ENCODE measurements around the gene DNAJA4.
A peak's percentile ranks its signal among the peaks of the same experiment; 100 is the strongest.

The DNAJA4 gene

DNA sequence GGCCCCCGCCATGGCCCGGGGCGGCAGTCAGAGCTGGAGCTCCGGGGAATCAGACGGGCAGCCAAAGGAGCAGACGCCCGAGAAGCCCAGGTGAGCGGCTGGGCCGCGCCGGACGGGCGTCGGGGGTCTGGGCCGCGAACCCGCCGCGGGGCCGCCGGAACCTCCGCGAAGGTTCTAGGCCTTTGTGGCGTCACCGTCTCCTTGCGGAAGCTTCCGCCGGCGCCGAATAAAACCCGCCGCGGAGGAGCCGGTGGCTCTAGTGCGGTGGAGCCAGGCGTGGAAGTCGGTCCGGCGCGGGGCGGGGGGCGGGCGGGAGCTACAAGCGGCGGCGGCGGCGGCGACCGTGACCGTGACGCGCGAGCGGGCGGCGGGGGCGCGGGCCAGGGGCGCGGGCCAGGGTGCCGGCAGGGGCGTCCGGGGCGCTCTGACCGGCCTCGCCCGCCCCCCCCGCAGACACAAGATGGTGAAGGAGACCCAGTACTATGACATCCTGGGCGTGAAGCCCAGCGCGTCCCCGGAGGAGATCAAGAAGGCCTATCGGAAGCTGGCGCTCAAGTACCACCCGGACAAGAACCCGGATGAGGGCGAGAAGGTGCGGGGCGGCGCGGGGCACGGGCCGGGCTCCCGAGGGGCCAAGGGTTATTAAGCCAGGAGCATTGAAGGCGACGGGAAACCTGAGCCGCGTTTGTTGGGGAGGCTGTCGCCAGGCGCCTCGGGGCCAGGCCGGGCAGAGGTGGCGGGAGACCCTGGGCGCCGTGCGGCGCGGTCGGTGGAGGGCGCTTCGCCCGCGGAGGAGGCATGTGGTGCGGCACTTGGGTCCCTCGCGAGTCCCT lies at the start of gene DNAJA4:
DNAJA4 (plus strand) TSS at position 259 of the 833 bp plus-strand sequence; CDS start at position 461, 202 bp downstream.
- no peak for DNase-seq

DNA sequence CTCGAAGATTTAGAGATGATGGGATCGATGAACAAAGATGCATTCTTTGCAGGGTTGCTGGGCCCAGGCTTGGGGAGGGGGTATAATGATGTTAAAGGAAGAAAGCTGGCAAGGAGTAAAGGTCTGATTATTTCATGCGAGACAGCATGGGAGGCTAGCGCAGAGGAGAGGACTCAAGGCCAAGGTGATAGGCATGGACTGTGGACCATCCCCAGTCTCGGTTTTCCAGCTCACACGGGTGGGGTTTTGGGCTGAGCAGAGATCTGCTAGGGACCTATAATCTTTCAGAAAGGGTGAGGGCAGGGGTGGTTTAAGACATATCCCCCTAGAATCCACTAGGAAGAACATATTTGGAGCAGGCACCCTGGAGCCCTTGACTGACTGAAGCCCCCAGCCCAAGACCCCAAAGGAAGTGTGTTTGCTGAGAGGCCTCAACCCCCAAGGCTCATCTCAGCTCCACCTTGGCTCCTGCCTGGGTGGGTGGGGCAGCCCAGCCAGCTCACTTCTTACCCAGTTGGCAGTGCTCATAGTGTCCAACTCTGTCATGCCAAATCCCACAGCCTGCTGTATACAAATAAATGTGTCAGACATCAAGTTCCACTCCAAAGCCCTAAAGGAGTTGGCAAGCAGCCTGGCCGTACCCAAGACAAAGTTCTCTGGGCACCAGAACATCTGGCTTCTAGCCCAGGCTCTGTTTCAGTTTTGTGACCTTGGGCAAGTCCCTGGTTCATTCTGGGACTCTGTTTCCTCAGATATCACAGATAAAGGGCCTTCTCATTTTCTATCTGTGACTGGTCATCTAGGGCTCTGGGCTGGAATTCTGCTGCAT lies 47.9 kb upstream of the DNAJA4 start:
- DNase-seq = no peak

DNA sequence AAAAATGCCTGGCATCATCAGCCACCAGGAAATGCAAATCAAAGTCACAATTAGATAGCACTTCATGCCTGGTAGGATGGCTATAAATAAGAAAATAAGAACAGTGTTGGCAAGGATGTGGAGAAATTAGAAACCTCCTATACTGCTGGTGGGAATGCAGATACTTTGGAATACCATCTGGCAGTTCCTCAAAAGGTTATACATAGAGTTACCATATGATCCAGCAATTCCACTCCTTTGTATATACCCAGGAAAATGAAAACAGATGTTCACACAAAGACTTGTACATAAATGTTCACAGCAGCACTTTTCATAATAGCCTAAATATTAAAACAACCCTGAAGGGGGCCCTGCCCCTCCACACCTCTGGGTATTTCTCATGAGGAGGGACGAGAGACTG lies 43.6 kb upstream of the DNAJA4 start:
- no peak for DNase-seq

GRCh38 chr15:78222745-78223395 lies 41.5 kb upstream of the DNAJA4 start:
- DNase-seq = no peak

- no peak for DNase-seq
These were observed 40.9 kb upstream of the DNAJA4 start for GRCh38 chr15:78223396-78224022.

- no peak for DNase-seq
These were observed 40.3 kb upstream of the DNAJA4 start for GRCh38 chr15:78224023-78224411.

DNA sequence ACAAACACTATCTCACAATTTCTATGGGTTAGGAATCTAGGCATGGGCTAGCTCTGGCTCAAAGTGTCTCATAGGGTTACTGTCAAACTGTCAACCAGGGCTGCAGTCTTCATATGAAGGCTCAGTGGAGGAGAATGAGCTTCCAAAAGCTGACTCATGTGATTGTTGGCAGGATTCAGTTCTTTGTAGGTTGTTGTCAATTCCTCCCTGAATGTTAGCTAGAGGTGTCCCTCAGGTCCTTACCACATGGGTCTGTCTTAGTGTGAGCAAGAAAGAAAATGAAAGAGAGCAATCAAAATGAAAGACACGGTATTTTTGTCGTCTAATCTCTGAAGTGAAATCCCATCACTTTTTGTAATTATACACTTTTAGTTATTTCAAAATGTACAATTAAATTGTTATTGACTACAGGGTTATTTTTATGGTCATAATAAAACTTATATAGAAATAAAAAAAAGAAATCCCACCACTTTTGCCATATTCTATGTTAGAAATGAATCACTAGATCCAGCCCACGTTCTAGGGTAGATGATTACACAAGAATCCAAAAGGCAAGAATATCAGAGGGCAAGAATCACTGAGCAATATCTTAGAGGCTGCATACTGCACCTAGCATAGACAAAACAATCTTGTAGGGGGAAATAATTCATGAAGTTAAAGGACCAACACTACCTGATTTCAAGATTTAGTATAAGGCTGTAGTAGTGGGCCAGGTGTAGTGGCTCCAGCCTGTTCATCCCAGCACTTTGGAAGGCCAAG lies 38.4 kb upstream of the DNAJA4 start:
- DNase-seq = no peak

GRCh38 chr15:78228356-78228996 lies 35.9 kb upstream of the DNAJA4 start:
- no peak for DNase-seq

DNA sequence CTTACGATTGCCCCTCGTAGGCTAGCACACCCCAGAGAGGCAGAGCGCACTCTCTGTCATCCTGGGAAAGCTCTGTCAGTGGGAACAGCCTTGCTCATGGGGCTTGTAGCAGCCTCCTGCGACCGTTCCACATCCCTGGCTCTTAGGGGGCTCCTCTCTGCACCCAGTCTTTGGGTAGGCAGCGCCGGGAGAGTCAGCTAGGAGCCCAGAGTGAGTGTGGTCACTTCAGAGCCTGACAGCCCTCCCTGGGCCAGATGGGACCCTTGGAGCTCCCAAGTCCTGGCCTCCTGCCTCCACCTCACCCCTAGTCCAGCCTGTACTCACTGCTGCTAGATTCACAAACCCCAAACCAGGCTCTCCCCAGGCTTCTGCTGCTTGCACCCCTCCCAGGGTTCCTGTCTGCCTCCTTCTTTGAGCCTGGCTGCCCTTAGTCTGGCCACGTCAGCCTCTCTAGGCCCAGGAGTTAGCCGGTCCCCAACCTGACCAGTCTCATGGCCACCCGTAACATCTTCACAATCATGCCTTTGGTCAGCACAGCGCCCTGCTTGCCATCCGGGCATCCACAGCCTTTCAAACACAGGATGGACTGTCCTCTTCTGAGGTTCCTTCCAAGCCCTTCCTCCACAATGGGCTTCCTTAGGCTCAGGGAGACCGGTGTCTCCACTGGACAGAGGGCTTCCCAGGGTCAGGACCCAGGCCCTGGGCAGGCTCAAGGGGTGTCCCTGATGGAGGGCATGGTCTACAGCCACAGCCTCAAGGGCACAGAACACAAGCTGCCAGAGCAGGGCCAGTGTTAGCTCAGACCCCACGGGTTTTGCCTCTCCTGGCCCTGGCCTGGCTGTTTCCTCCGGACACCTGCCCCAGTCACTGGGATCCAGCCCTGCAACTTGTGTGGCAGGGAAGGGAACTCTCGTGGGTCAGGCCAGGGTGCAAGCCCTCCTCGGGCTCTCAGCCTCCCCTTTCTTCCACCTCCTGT lies 34.6 kb upstream of the DNAJA4 start:
- no peak for DNase-seq

DNA sequence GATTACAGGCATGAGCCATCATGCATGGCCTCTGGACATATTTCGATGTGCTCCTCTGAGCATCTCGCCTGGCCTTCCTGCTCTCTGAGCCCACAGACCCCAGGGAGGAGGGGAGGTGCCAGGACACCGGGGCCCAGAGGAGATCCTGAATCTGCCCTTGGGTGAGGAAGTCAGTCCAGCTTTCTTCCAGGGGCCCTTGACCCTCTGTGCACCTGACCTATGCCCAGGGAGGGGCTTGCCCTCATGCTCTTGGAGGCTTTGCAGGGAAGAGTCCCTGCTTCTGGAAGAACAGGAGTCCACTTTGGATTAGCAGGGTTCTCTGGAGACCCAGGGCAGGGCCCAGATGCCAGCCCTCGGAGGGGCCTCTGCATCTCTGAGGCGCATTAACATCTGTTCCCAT lies 31.4 kb upstream of the DNAJA4 start:
- DNase-seq = no peak

- DNase-seq = no peak
These were observed 30.9 kb upstream of the DNAJA4 start for GRCh38 chr15:78233496-78233895.

DNA sequence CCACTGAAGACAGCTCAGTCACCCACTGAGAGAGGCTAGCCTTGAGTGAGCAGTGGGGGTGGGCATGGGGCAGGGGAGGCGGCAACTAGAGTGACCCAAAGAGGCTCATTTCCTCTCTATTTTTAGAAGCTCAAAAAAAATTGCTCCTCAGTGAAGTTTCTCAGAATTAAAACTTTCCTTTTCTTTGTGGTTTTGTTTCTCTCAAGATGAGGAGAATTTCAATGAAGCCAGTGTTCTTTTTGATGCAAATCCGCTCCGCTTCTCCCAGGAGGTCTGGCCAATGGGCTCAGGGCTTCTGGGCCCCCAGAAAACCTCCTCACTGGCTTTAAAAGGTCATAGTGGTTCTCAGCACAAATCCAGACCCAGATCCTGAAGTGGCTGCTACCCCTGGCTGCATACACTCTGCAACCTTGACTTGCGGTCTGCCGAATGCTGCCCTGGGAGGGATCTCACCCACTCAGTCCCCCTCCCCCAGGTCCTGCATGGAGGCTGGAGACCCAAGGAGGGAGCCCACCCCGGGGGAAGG lies 29.8 kb upstream of the DNAJA4 start, which contains the start of gene ACSBG1:
ACSBG1 (minus strand) TSS at position 51 of the 526 bp plus-strand sequence. CDS start 64 bp downstream, outside the sequence.
- no peak for DNase-seq

GRCh38 chr15:78236491-78236890 lies 27.9 kb upstream of the DNAJA4 start:
- DNase-seq = no peak

- DNase-seq = no peak
These were observed 27.2 kb upstream of the DNAJA4 start for GRCh38 chr15:78237146-78237545.

DNA sequence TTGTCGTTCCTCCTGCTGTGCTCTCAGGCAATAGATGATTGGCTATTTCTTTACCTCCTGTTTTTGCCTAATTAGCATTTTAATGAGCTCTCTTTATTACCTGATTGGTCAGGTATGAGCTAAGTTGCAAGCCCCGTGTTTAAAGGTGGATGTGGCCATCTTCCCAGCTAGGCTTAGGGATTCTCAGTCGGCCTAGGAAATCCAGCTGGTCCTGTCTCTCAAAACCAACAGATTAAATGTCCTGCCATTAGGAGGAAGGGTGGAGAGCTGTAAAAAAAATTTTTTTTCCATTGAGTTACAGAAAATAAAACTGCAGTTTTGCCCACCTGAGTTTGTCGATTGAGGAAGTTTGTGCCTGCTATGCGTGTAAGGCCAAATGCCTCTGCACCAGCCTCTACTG lies 24.6 kb upstream of the DNAJA4 start:
- no peak for DNase-seq

DNA sequence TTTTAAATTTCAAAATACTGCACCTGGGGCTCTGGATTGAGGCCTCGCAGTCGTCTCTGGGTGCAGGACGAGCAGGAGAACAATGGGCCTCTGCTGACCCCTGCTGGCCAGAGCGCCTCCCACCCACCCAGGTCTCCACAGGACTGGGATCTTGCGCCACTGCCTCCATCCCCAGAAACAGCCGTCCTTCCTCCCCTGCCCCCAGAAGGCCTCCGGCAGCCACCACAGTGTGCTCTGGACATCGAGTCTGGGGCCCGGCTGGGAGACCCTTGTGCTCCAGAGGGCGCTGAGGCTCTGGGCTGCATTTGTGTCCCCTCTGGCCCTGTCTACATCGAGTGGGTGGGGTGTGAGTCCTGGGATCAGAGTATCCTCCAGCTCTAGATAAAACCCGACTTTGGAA lies 23.3 kb upstream of the DNAJA4 start:
- DNase-seq = peak; percentile 88

DNA sequence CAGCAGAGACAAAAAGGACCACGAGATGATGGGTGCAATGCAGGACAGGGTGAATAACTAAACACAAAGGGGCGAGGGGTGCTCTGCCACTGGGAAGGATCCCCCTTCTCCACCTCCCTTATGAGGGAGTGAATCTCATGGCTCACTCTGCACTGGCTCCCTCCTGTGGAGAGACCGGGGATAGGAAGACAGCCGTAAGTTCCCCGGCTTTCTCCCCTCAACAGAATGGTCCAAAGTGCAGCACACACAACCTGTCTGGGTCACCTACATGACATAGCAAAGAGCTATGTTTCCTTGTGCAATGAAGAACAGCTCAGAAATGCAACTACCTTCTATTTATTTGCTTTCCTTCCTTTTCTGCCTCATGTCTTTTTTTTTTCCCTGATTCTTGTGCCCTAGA lies 22.2 kb upstream of the DNAJA4 start:
- DNase-seq = peak; percentile 34

DNA sequence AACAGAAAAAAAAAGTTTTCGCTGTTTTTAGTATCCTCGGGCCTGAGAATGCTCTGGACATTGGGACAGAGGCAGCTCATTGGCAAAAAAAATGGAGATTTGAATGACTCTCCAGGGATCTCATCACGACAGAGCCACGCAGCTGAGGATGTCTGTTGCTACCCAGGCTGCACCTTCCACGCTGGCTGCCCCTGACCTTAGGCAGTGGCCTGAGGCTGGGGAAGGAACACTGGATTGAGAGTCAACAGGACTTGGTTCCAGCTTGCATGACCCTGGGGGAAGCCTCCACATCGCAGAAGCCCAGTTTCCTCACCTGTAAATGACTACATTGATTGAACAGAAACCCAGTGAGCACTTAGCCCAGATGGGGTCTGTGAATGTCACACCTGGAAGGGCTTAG lies 21.3 kb upstream of the DNAJA4 start:
- DNase-seq = no peak

GRCh38 chr15:78243491-78243941 lies 20.8 kb upstream of the DNAJA4 start:
- DNase-seq = no peak

DNA sequence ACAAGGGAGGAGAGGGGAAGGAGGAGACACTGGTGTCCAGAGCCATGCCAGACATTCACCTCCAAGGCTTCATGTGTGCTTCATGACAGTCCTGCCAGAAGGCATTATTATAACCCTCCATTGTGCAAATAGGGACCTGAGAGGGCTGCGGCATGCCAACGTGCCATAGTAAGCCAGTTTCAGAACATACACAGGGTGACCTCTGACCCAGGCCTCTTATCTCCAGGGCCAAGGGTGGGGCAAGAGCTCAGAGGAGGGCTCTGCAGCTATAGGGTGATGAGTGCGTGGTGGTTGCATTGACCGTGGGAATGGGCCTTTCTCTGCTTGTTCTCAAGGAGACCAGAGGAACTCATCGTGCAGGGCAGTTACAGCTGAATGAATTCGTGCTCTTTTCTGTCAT lies 20.3 kb upstream of the DNAJA4 start:
- DNase-seq = no peak
